Loucy (cell line): ENCODE measurements around the gene USP31.

Experiments
- EZH2phosphoT487 ChIP-seq: fragments of 200-600 bp; IDR thresholded peaks from 2 replicates; pipeline ENCODE4 v1.6.1; 2018; ENCODE audit warnings: antibody characterized with exemption, mild to moderate bottlenecking, moderate library complexity, borderline replicate concordance
- TF ChIP-seq, protein P1 (sequence below): fragments of 200-600 bp; sonication (generic); conservative IDR thresholded peaks from 2 replicates; pipeline ENCODE4 v1.5.1; 2014; ENCODE audit warnings: mild to moderate bottlenecking, antibody characterized with exemption, low read length

DNA sequence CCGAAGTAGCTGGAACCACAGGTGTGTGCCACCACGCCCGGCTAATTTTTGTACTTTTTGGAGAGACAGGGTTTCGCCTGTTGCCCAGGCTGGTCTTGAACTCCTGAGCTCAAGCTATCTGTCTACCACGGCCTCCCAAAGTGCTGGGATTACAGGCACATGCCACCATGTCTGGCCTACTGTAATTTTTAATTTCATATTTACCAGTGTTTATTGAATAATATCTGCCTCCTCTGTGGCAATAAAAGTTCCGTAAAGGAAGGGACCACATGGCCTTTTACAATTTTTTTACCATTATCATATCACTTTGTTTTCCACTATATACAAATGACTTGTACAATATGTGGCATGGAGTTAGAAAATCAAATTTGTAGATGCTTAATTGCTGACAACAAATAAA is 7.8 kb downstream of the USP31 start:
- TF ChIP-seq, protein P1, sequence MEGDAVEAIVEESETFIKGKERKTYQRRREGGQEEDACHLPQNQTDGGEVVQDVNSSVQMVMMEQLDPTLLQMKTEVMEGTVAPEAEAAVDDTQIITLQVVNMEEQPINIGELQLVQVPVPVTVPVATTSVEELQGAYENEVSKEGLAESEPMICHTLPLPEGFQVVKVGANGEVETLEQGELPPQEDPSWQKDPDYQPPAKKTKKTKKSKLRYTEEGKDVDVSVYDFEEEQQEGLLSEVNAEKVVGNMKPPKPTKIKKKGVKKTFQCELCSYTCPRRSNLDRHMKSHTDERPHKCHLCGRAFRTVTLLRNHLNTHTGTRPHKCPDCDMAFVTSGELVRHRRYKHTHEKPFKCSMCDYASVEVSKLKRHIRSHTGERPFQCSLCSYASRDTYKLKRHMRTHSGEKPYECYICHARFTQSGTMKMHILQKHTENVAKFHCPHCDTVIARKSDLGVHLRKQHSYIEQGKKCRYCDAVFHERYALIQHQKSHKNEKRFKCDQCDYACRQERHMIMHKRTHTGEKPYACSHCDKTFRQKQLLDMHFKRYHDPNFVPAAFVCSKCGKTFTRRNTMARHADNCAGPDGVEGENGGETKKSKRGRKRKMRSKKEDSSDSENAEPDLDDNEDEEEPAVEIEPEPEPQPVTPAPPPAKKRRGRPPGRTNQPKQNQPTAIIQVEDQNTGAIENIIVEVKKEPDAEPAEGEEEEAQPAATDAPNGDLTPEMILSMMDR, result no peak
- TF ChIP-seq EZH2phosphoT487, result no peak
